Measurements from ENCODE around the gene TCAIM.

DNA sequence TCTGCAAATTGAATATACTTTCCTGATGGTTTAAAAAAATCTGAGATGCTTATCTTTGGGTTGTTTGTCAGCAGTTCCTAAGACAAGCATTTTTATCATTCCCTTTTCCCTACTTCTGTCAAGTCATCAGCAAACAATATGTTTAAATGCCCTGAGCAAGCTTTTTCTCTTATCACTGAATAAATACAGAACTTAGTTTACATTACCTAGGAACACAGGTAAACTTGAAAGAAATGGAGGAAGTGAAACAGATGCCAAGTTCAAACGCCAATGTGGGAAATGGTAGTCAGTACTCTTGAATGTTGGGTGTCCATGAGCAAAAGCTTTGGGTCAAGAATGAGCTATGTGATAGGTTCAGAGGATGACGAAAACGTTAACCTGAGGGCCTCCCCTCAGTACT, 17.2 kb upstream of the TCAIM start:
- TF ChIP-seq TAF1 (IDR thresholded peaks at IDR 0.05; ENCODE audit: borderline replicate concordance, insufficient read depth, low read length) (no peak), POLR2AphosphoS5 (IDR thresholded peaks at IDR 0.05; ENCODE audit: low read depth, low read length) (no peak), REST (IDR thresholded peaks at IDR 0.05; ENCODE audit: insufficient read depth in 1 of 2, low read depth in 2 of 2, low read length in 2 of 2) (no peak), SIN3A (IDR thresholded peaks at IDR 0.05; ENCODE audit: borderline replicate concordance, insufficient read depth, low read length) (no peak), FOXP2 (optimal IDR thresholded peaks at IDR 0.05; ENCODE audit: borderline replicate concordance, extremely low read depth, extremely low read length, insufficient read depth) (no peak)
